ENCODE data around the gene KIF1C. TPM values are rescaled to one million over a fixed set of nuclear protein-coding genes. Genes with fewer than 3 reads are reported as not detected.

Gene KIF1C
- total RNA-seq, 2 donors from 2014 or later, result 59.5 to 88.9 TPM

DNA sequence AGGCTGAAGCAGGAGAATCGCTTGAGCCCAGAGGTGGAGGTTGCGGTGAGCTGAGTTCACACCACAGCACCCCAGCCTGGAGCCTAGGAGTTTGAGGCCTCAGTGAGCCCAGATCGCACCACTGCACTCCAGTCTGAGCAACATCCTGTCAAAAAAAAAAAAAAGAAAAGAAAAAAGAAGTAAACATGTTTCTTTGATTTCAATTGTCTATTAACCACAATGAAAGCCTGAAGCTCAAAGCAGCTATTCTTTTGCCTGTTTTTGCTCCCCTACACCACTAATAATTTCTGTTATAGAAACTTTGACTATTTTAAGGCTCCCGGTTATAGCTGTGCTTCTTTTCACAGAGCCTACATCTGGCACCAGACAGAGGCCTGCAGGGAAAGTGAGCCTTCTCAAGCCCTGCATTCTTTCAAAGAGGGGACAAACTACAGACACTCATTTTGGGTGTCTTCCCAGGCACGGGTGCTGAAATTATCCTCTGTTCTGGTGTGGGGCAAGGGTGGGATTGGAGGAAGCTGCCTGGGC, 51.6 kb downstream of the KIF1C start:
- DNase-seq (ENCODE audit: low spot score), result no peak
- intact Hi-C loops (cut with DNase I), result no loop called here
- Histone ChIP-seq H3K36me3 (no peaks in the 10 kb centered on the region), H3K27ac (peak overlapping the region in 1 of 2 donors; percentile 15), H3K4me1 (replicated peaks) (no peaks in the 10 kb centered on the region), H3K27me3 (replicated peaks; ENCODE audit: insufficient read depth) (no peaks in the 10 kb centered on the region), H3K9me3 (no peaks in the 10 kb centered on the region), H3K4me3 (no peak overlapping the region)
- WGBS, result 56% methylated on average over 5 of the region's 5 CpGs
- TF ChIP-seq POLR2A (IDR thresholded peaks at IDR 0.05) (no peak), POLR2AphosphoS5 (IDR thresholded peaks at IDR 0.05) (no peak)
- TF ChIP-seq, protein P1, sequence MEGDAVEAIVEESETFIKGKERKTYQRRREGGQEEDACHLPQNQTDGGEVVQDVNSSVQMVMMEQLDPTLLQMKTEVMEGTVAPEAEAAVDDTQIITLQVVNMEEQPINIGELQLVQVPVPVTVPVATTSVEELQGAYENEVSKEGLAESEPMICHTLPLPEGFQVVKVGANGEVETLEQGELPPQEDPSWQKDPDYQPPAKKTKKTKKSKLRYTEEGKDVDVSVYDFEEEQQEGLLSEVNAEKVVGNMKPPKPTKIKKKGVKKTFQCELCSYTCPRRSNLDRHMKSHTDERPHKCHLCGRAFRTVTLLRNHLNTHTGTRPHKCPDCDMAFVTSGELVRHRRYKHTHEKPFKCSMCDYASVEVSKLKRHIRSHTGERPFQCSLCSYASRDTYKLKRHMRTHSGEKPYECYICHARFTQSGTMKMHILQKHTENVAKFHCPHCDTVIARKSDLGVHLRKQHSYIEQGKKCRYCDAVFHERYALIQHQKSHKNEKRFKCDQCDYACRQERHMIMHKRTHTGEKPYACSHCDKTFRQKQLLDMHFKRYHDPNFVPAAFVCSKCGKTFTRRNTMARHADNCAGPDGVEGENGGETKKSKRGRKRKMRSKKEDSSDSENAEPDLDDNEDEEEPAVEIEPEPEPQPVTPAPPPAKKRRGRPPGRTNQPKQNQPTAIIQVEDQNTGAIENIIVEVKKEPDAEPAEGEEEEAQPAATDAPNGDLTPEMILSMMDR (IDR thresholded peaks at IDR 0.05), result no peak

DNA sequence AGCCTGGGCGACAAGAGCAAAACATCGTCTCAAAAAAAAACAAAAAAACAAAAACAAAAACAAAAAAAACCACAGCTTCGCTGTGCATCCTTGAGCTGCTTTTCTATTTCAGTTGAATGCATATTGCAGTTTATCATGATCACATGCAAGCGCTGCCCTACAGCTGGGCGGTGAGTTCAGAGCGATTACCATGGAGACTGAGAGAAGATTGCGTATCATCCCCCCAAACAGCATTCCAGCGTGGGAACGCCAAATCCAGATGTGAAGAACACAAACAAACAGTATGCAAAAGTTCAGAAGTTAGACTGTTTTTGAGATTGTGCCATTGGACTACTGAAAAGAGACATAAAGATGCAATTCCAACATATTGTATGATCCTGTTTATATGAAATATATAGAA, 52.5 kb downstream of the KIF1C start:
- intact Hi-C loops (cut with DNase I), result no loop called here
- Histone ChIP-seq H3K9me3 (no peaks in the 10 kb centered on the region), H3K4me1 (replicated peaks) (no peaks in the 10 kb centered on the region), H3K27me3 (replicated peaks; ENCODE audit: insufficient read depth) (no peaks in the 10 kb centered on the region), H3K27ac (no peak overlapping the region), H3K4me3 (no peak overlapping the region), H3K36me3 (no peaks in the 10 kb centered on the region)
- DNase-seq (ENCODE audit: low spot score), result no peak
- WGBS, result 69% methylated on average over 9 of the region's 9 CpGs
- TF ChIP-seq POLR2AphosphoS5 (IDR thresholded peaks at IDR 0.05), result no peak
- TF ChIP-seq, protein P1 (IDR thresholded peaks at IDR 0.05), result no peak
- TF ChIP-seq POLR2A (IDR thresholded peaks at IDR 0.05), result no peak

DNA sequence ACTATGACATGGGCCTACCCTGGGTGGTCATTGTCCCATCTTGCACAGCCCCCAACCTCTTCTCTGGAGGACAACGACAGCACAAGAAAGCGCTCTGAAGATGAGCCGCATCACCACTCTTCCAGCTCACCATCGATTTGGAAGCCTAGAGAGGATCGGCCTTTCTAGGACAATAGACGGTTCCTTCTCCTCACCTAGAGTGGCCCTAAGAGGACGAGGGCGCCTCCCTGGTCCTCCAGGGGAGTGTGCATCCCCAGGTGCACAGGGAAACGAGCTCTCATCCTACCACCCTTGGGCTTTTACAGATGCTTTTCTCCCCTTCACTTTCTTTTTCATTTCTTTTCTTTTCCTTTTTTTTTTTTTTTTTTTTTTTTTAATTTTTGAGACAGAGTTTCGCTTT, 57.8 kb downstream of the KIF1C start:
- intact Hi-C loops (cut with DNase I), result no loop called here
- no peaks in the 10 kb centered on the region for H3K36me3 ChIP-seq
- no peaks in the 10 kb centered on the region for H3K4me1 ChIP-seq (replicated peaks)
- TF ChIP-seq POLR2A (IDR thresholded peaks at IDR 0.05), result no peak
- TF ChIP-seq, protein P1 (IDR thresholded peaks at IDR 0.05), result no peak
- no peak for TF ChIP-seq POLR2AphosphoS5 (IDR thresholded peaks at IDR 0.05)
- WGBS, result 90% methylated on average over 9 of the region's 10 CpGs
- no peak overlapping the region for H3K4me3 ChIP-seq
- no peak overlapping the region for H3K27ac ChIP-seq
- DNase-seq (ENCODE audit: low spot score), result no peak
- H3K9me3 ChIP-seq, result no peaks in the 10 kb centered on the region
- no peaks in the 10 kb centered on the region for H3K27me3 ChIP-seq (replicated peaks; ENCODE audit: insufficient read depth)

DNA sequence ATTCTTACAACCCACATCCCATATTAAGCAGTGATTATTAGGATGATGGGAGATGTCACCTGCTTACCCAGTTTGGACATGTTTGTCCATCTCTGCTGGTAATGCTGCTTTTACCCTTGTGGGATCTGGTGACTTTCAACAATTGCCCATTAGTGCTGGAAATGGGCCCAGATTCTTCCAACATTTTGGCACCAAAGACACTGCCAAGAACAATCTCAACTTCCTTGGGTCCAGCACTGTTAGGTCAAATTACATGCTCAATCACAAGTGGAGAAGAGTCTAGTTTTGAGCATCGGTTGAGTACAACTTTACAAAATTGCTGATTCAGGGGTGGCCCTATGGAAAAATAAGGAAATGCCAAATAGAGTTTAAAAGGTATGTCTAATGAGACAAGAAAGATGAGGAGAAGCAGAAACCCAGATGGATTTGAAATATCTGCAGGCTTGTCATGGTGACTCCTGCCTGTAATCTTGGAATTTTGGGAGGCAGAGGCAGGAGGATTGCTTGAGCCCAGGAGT, 67.5 kb downstream of the KIF1C start:
- intact Hi-C loops (cut with DNase I), result no loop called here
- H3K4me3 ChIP-seq, result no peak overlapping the region
- no peaks in the 10 kb centered on the region for H3K36me3 ChIP-seq
- no peaks in the 10 kb centered on the region for H3K4me1 ChIP-seq (replicated peaks)
- H3K27me3 ChIP-seq (replicated peaks; ENCODE audit: insufficient read depth), result no peaks in the 10 kb centered on the region
- H3K9me3 ChIP-seq, result no peaks in the 10 kb centered on the region
- H3K27ac ChIP-seq, result no peak overlapping the region
- TF ChIP-seq POLR2A (IDR thresholded peaks at IDR 0.05), result no peak
- no peak for TF ChIP-seq POLR2AphosphoS5 (IDR thresholded peaks at IDR 0.05)
- TF ChIP-seq, protein P1 (IDR thresholded peaks at IDR 0.05), result no peak
- no peak for DNase-seq (ENCODE audit: low spot score)
- 28% methylated on average over 1 of the region's 1 CpG for WGBS

DNA sequence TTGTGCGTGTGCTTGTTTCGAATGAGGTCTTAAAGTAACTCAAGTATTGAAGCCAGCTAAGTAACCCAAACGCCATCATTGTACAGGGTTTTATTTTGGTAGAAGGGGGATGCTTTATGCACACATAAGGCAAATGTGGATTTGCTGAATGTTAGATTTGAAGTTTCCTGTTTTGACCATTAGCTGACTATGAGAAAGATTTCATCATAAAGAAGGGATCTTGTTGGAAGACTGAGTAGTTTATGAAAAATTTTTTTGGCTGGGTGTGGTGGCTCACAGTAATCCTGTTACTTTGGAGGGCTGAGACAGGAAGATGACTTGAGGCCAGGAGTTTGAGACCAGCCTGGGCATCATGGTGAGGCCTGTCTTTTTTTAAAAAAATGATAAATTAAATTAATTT, 70.5 kb downstream of the KIF1C start:
- Histone ChIP-seq H3K4me1 (replicated peaks) (no peaks in the 10 kb centered on the region), H3K9me3 (no peaks in the 10 kb centered on the region), H3K4me3 (no peak overlapping the region), H3K27ac (no peak overlapping the region), H3K36me3 (no peaks in the 10 kb centered on the region), H3K27me3 (replicated peaks; ENCODE audit: insufficient read depth) (no peaks in the 10 kb centered on the region)
- WGBS, result 90% methylated on average over 3 of the region's 3 CpGs
- no peak for DNase-seq (ENCODE audit: low spot score)
- TF ChIP-seq POLR2AphosphoS5 (IDR thresholded peaks at IDR 0.05) (no peak), POLR2A (IDR thresholded peaks at IDR 0.05) (no peak)
- TF ChIP-seq, protein P1 (IDR thresholded peaks at IDR 0.05), result no peak
- intact Hi-C loops (cut with DNase I), result no loop called here

Measured in prostate gland (tissue), 2 donors.